ENCODE results near the gene TECR.
"Not testable (repeated sequence)": the region's sequence is repeated elsewhere in the genome, so short reads cannot be mapped to it uniquely, and the experiment has no call there.

Gene TECR

GRCh38 chr19:14563590-14563926, 34.2 kb downstream of the TECR start:
- DNase-seq (ENCODE audit: low read depth in 1 of 2, low spot score in 1 of 2), result no peak
- TF ChIP-seq JUND (IDR thresholded peaks at IDR 0.05; ENCODE audit: low read depth), result no peak
- in situ Hi-C loops (cut with HindIII; ENCODE audit: low pct_unique_long_range_greater_than_20kb, low sequenced_read_pairs), result no loop called here

GRCh38 chr19:14563989-14564651, 34.7 kb downstream of the TECR start:
- in situ Hi-C loops (cut with HindIII; ENCODE audit: low pct_unique_long_range_greater_than_20kb, low sequenced_read_pairs), result no loop called here
- DNase-seq (ENCODE audit: low read depth in 1 of 2, low spot score in 1 of 2), result peak in 1 of 2 experiments; percentile 90
- TF ChIP-seq JUND (IDR thresholded peaks at IDR 0.05; ENCODE audit: low read depth), result no peak

DNA sequence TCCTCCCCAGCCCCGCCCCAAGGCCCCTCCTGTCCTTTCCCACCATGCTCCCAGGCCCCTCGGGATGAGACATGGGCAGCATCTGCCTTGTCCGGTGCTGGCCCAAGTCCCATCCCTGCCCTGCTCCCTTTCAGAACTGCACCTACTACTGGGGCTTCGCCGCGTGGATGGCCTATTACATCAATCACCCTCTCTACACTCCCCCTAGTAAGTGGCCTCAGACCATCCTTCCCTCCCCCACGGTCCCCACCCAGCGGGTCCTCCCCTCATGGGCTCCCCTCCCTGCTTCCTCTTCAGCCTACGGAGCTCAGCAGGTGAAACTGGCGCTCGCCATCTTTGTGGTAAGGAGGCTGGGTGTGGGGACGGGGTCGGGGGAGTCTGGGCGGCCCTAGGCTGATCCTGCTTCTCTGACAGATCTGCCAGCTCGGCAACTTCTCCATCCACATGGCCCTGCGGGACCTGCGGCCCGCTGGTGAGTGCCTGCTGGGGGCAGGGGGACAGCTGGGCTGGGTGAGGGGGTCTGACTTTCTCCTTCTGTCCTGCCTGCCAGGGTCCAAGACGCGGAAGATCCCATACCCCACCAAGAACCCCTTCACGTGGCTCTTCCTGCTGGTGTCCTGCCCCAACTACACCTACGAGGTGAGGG, 35.4 kb downstream of the TECR start:
- DNase-seq (ENCODE audit: low read depth in 1 of 2, low spot score in 1 of 2); in situ Hi-C loops (cut with HindIII; ENCODE audit: low pct_unique_long_range_greater_than_20kb, low sequenced_read_pairs): not testable (repeated sequence)

- no peak for TF ChIP-seq JUND (IDR thresholded peaks at IDR 0.05; ENCODE audit: low read depth)
- DNase-seq (ENCODE audit: low read depth in 1 of 2, low spot score in 1 of 2), result no peak
- in situ Hi-C loops (cut with HindIII; ENCODE audit: low pct_unique_long_range_greater_than_20kb, low sequenced_read_pairs), result no loop called here
Measured at GRCh38 chr19:14565298-14565679, 35.9 kb downstream of the TECR start.

GRCh38 chr19:14565765-14566711, 36.6 kb downstream of the TECR start:
- in situ Hi-C loops (cut with HindIII; ENCODE audit: low pct_unique_long_range_greater_than_20kb, low sequenced_read_pairs), result no loop called here
- no peak for DNase-seq (ENCODE audit: low read depth in 1 of 2, low spot score in 1 of 2)
- no peak for TF ChIP-seq JUND (IDR thresholded peaks at IDR 0.05; ENCODE audit: low read depth)

- no peak for TF ChIP-seq JUND (IDR thresholded peaks at IDR 0.05; ENCODE audit: low read depth)
- in situ Hi-C loops (cut with HindIII; ENCODE audit: low pct_unique_long_range_greater_than_20kb, low sequenced_read_pairs), result no loop called here
Measured at GRCh38 chr19:14566712-14567077, 37.3 kb downstream of the TECR start.

GRCh38 chr19:14567079-14567478, 37.7 kb downstream of the TECR start:
- DNase-seq (ENCODE audit: low read depth in 1 of 2, low spot score in 1 of 2), result no peak
- no peak for TF ChIP-seq JUND (IDR thresholded peaks at IDR 0.05; ENCODE audit: low read depth)
- in situ Hi-C loops (cut with HindIII; ENCODE audit: low pct_unique_long_range_greater_than_20kb, low sequenced_read_pairs), result no loop called here

More at GRCh38 chr19:14566712-14567077, 37.3 kb downstream of the TECR start:
- no peak for DNase-seq (ENCODE audit: low read depth in 1 of 2, low spot score in 1 of 2)

DNA sequence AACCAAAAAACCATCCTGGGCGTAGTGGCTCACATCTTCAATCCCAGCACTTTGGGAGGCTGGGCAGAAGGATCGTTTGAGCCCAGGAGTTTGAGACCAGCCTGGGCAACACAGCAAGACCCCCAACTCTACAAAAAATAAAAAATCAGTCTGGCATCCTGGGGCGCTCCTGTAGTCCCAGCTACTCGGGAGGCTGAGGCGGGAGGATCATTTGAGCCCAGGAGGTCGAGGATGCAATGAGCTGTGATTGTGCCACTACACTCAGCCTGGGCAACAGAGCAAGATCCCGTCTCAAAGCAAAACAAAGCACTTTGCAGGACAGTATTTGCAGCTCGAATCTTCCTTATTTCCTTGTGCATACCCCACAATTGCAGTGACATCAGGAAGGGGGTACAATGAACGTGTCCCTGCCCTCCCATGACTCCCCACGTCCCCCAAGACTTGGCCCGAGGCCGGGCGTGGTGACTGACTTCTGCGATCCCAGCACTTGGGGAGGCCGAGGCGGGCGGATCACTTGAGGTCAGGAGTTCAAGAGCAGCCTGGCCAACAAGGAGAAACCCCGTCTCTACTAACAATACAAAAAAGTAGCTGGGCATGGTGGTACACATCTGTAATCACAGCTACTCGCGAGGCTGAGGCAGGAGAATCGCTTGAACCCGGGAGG, 41.6 kb downstream of the TECR start:
- no peak for TF ChIP-seq JUND (IDR thresholded peaks at IDR 0.05; ENCODE audit: low read depth)
- DNase-seq (ENCODE audit: low read depth in 1 of 2, low spot score in 1 of 2), result no peak
- in situ Hi-C loops (cut with HindIII; ENCODE audit: low pct_unique_long_range_greater_than_20kb, low sequenced_read_pairs), result no loop called here

DNA sequence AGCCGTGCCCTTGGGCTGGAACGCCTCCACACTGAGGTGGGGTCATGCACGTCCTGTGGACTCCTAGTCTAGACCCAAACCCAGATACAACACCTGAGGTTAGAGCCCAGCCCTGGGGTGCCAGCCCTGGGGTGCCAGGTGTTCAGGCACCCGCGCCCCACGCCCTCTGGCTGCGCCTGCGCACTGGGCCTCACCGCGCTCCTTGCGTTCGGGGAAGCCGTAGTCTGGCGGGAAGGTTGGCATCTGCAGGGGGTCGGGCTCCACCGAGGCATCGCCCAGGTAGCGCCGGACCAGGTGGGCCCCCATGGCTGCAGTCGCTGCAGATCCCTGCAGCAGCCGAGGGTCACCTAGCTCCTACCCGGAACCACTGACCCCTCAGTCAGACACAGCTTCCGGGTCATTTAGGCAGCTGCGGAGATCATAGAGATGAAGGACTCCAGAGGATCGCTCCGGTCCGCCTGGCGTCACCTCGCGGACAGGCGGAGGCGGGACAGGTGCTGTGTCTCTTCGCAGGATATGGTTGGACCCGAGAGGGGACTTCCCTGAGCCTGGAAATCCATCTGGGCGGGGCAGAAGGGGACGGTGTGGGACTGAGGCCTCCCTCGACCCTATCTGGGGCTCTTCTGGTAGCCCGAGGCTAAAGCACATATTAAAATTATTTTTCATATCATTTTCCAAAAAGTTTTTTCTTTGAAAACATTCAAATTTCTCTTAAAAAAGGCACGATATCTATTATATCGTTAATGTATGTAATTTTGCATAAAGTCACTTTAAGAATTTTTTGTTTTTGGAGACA, 42.5 kb downstream of the TECR start, which contains the start of gene NDUFB7:
Gene NDUFB7 (minus strand): TSS at position 372 of the 796 bp plus-strand sequence. CDS start 66 bp downstream, at position 306.
- in situ Hi-C loops (cut with HindIII; ENCODE audit: low pct_unique_long_range_greater_than_20kb, low sequenced_read_pairs), result no loop called here

DNA sequence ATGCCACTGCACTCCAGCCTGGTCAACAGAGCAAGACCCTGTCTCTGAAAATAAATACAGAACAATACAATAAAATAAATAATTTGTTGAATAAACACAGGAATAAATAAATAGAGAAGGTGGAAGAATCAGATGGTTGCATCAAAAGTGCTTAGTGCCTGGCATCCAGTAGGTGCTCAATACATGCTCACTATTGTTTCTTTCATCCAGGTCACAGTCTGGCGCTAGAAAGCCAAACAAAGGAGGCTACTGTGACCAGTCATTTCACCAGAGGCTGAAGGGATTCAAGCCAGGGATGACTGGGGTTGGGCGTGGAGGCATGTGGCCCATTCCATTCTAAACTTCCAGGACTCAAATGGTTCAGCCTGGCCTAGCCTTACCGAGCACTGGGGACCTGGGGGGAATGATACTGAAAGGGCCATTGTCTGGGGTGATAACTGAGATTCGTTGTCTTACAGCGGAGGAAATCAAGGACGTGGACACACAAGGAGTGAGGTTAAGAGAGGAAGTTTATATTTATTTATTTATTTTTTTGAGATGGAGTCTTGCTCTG, 46.1 kb downstream of the TECR start:
- no peak for TF ChIP-seq JUND (IDR thresholded peaks at IDR 0.05; ENCODE audit: low read depth)
- in situ Hi-C loops (cut with HindIII; ENCODE audit: low pct_unique_long_range_greater_than_20kb, low sequenced_read_pairs), result no loop called here
- DNase-seq (ENCODE audit: low read depth in 1 of 2, low spot score in 1 of 2), result no peak

More for the DNA sequence above, 42.5 kb downstream of the TECR start, which contains the start of gene NDUFB7:
- DNase-seq (ENCODE audit: low read depth in 1 of 2, low spot score in 1 of 2), result peak; percentile 44 to 96
- TF ChIP-seq JUND (IDR thresholded peaks at IDR 0.05; ENCODE audit: low read depth), result no peak

GRCh38 chr19:14576363-14576762, 47.0 kb downstream of the TECR start:
- in situ Hi-C loops (cut with HindIII; ENCODE audit: low pct_unique_long_range_greater_than_20kb, low sequenced_read_pairs), result no loop called here
- no peak for TF ChIP-seq JUND (IDR thresholded peaks at IDR 0.05; ENCODE audit: low read depth)
- DNase-seq (ENCODE audit: low read depth in 1 of 2, low spot score in 1 of 2), result no peak

All from T47D (cell line).